ENCODE results near the gene RNASE13. TPM values are rescaled to one million over a fixed set of nuclear protein-coding genes. Genes with fewer than 3 reads are reported as not detected.

The RNASE13 gene, protein sequence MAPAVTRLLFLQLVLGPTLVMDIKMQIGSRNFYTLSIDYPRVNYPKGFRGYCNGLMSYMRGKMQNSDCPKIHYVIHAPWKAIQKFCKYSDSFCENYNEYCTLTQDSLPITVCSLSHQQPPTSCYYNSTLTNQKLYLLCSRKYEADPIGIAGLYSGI
- not detected for total RNA-seq

DNA sequence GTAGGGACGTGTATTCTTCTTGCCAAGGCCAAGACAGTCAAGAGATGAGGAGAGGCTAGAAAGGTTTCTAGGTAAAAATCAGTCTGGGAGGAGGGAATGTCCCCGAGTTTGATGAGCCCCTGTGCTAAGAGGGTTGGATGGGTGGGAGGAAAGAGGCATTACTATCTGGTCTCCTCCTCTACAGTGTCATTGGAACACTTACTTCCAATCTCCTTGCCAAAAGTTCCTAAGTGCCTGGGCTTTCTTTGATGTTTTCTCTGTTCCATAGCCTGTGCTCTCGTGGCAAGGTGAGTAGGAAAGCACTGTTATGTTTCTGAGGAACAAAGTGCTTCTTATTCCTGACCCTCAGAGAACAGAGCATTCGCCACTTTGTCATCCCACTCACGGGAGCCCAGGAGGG is at the start of gene RNASE13:
TSS of gene RNASE13 (minus strand) at position 101 of the 400 bp plus-strand sequence. CDS start 519 bp downstream, outside the sequence.
- Histone ChIP-seq H3K9me3 (no peaks in the 10 kb centered on the region), H3K27me3 (no peaks in the 10 kb centered on the region), H3K4me1 (peaks cover 2 to 14% of the 10 kb centered on the region in 2 donors), H3K27ac (no peak within 1 kb of the TSS), H3K36me3 (no peaks in the 10 kb centered on the region), H3K4me3 (no peak within 1 kb of the TSS)
- TF ChIP-seq, protein P1, sequence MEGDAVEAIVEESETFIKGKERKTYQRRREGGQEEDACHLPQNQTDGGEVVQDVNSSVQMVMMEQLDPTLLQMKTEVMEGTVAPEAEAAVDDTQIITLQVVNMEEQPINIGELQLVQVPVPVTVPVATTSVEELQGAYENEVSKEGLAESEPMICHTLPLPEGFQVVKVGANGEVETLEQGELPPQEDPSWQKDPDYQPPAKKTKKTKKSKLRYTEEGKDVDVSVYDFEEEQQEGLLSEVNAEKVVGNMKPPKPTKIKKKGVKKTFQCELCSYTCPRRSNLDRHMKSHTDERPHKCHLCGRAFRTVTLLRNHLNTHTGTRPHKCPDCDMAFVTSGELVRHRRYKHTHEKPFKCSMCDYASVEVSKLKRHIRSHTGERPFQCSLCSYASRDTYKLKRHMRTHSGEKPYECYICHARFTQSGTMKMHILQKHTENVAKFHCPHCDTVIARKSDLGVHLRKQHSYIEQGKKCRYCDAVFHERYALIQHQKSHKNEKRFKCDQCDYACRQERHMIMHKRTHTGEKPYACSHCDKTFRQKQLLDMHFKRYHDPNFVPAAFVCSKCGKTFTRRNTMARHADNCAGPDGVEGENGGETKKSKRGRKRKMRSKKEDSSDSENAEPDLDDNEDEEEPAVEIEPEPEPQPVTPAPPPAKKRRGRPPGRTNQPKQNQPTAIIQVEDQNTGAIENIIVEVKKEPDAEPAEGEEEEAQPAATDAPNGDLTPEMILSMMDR (IDR thresholded peaks at IDR 0.05), result no peak
- DNase-seq (ENCODE audit: low spot score in 2 of 2), result no peak
- intact Hi-C loops (cut with DNase I), result no loop called here

- no peak for DNase-seq (ENCODE audit: low spot score in 2 of 2)
- H3K4me3 ChIP-seq, result no peak overlapping the region
- peaks cover 0 to 2% of the 10 kb centered on the region in 2 donors for H3K4me1 ChIP-seq
- no peaks in the 10 kb centered on the region for H3K27me3 ChIP-seq
- H3K27ac ChIP-seq, result no peak overlapping the region
- intact Hi-C loops (cut with DNase I), result no loop called here
- H3K36me3 ChIP-seq, result peaks cover 50 to 82% of the 10 kb centered on the region in 2 donors
- TF ChIP-seq, protein P1 (IDR thresholded peaks at IDR 0.05), result no peak
- no peaks in the 10 kb centered on the region for H3K9me3 ChIP-seq
Measured at GRCh38 chr14:21084396-21084795, 49.8 kb upstream of the RNASE13 start.

DNA sequence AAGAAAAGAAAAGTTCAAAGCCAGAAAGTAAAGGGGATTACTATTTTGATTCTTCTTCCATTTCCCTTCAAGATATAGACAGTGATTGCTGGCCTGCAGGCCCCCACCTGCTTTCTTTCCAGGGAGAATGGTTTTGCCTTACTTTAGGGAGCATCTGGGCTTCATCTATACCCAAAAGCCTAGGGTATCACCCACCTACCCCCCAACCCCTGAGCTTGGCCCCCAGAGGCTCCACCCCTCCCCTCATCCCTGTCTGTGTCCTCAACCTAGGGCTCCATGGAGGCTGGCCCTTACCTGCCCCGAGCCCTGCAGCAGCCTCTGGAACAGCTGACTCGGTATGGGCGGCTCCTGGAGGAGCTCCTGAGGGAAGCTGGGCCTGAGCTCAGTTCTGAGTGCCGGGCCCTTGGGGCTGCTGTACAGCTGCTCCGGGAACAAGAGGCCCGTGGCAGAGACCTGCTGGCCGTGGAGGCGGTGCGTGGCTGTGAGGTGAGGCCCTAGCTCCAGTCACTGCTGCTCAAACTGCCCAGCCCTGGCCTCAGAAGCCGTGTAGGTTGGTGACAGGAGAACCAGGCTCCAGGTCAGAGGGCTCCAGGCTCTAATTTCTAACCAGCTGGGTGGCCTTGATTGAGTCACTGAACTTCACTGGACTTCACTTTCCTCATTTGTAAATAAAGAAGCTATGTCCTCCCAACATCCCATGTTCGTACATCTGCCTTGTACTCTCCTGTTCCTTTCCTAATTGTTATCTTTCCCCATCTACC is 49.1 kb upstream of the RNASE13 start:
- Histone ChIP-seq H3K27ac (no peak overlapping the region), H3K4me3 (no peak overlapping the region), H3K27me3 (no peaks in the 10 kb centered on the region), H3K36me3 (peaks cover 56 to 82% of the 10 kb centered on the region in 2 donors), H3K4me1 (peaks cover 0 to 2% of the 10 kb centered on the region in 2 donors), H3K9me3 (no peaks in the 10 kb centered on the region)
- TF ChIP-seq, protein P1 (IDR thresholded peaks at IDR 0.05), result no peak
- DNase-seq (ENCODE audit: low spot score in 2 of 2), result no peak
- intact Hi-C loops (cut with DNase I), result no loop called here

GRCh38 chr14:21081521-21082142 is 47.0 kb upstream of the RNASE13 start:
- Histone ChIP-seq H3K27ac (no peak overlapping the region), H3K4me1 (no peaks in the 10 kb centered on the region), H3K36me3 (peaks cover 77 to 94% of the 10 kb centered on the region in 2 donors), H3K9me3 (no peaks in the 10 kb centered on the region), H3K27me3 (no peaks in the 10 kb centered on the region), H3K4me3 (no peak overlapping the region)
- TF ChIP-seq, protein P1 (IDR thresholded peaks at IDR 0.05), result no peak
- DNase-seq (ENCODE audit: low spot score in 2 of 2), result no peak
- intact Hi-C loops (cut with DNase I), result no loop called here

DNA sequence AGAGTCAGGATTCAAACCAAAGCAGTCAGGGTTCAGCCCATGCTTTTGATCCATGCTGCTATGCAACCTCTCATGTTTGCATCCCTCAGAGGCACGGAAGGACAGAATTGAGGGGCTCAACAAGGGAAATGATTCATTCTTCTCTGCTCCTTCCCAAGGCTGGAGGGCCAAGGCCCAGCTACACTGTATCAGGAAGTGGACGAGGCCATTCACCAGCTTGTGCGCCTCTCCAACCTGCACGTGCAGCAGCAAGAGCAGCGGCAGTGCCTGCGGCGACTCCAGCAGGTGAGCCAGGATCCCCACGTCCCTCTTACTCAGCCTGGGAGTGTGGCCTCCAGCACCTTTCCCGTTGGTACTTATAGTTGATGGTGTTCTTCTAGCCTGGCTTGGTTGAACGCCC is 44.1 kb upstream of the RNASE13 start:
- intact Hi-C loops (cut with DNase I), result no loop called here
- H3K36me3 ChIP-seq, result peaks cover 86 to 94% of the 10 kb centered on the region in 2 donors
- no peaks in the 10 kb centered on the region for H3K27me3 ChIP-seq
- no peak overlapping the region for H3K27ac ChIP-seq
- no peak overlapping the region for H3K4me3 ChIP-seq
- DNase-seq (ENCODE audit: low spot score in 2 of 2), result no peak
- no peaks in the 10 kb centered on the region for H3K9me3 ChIP-seq
- TF ChIP-seq, protein P1 (IDR thresholded peaks at IDR 0.05), result no peak
- H3K4me1 ChIP-seq, result no peaks in the 10 kb centered on the region
